Epithelial cell of proximal tubule (primary cell): ENCODE measurements around the gene MALT1. TPM values are rescaled to one million over a fixed set of nuclear protein-coding genes. Genes with fewer than 3 reads are reported as not detected.

Experiments
- DNase-seq: peaks from one replicate; pipeline ENCODE4 v3.0.0-alpha.2; 2011; ENCODE audit warnings: low read depth
- H3K4me3 ChIP-seq: 2 replicates; pipeline ENCODE4 v1.5.1; 2011; ENCODE audit warnings: low read depth, mild to moderate bottlenecking, low read length
- total RNA-seq: library from RNA; depleted of rRNA; stranded (reverse); fragments of >200 nt; gene quantifications from 2 replicates; pipeline ENCODE4 v1.2.3, GENCODE V29; 2015
- TF ChIP-seq, protein P1 (sequence below): conservative IDR thresholded peaks from 2 replicates; pipeline ENCODE4 v1.5.1; 2012; ENCODE audit warnings: low read depth, mild to moderate bottlenecking, low read length

MALT1 gene
- total RNA-seq, 1 donor from 2014 or later, result 47.7 TPM

DNA sequence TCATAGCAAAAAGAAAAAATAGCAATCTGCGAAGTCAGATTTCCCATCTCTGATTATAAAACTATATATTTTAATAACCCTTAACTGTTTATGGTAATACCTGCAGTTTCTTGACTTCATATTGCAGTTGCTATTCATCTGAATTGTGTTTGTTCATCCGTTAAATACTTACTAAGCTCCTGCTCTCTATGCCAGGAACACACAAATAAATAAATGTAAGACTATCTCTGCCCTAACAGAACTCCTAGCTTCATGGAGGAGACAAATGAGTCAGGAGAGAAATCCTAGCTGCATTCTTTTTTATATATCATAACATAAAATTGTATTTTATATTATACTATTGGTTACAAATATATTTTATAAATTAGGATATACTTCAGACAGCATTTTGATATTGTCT, 61.2 kb downstream of the MALT1 start:
- TF ChIP-seq, protein P1, sequence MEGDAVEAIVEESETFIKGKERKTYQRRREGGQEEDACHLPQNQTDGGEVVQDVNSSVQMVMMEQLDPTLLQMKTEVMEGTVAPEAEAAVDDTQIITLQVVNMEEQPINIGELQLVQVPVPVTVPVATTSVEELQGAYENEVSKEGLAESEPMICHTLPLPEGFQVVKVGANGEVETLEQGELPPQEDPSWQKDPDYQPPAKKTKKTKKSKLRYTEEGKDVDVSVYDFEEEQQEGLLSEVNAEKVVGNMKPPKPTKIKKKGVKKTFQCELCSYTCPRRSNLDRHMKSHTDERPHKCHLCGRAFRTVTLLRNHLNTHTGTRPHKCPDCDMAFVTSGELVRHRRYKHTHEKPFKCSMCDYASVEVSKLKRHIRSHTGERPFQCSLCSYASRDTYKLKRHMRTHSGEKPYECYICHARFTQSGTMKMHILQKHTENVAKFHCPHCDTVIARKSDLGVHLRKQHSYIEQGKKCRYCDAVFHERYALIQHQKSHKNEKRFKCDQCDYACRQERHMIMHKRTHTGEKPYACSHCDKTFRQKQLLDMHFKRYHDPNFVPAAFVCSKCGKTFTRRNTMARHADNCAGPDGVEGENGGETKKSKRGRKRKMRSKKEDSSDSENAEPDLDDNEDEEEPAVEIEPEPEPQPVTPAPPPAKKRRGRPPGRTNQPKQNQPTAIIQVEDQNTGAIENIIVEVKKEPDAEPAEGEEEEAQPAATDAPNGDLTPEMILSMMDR, result no peak
- DNase-seq, result no peak
- H3K4me3 ChIP-seq, result no peak overlapping the region

- DNase-seq, result no peak
- TF ChIP-seq, protein P1, result no peak
- no peak overlapping the region for H3K4me3 ChIP-seq
Measured at GRCh38 chr18:58733866-58734265, 62.6 kb downstream of the MALT1 start.

GRCh38 chr18:58738322-58738721, 67.1 kb downstream of the MALT1 start:
- no peak for DNase-seq
- TF ChIP-seq, protein P1, result no peak
- H3K4me3 ChIP-seq, result no peak overlapping the region

DNA sequence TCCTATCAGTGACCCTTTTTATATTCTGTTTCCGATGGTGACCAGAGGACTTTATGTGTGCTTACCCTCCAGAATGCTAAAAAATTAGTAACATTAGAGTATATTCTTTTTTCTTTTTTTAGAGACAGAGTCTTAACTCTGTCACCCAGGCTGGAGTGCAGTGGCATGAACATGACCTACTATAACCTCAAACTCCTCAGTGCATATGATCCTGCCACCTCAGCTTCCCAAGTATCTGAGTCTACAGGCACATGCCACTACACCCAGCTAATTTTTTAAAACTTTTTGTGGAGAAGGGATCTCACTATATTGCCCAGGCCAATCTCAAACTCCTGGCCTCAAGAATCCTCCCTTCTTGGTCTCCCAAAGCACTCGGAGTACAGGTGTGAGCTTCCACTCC, 74.6 kb downstream of the MALT1 start:
- TF ChIP-seq, protein P1, result no peak
- H3K4me3 ChIP-seq, result no peak overlapping the region
- DNase-seq, result no peak

DNA sequence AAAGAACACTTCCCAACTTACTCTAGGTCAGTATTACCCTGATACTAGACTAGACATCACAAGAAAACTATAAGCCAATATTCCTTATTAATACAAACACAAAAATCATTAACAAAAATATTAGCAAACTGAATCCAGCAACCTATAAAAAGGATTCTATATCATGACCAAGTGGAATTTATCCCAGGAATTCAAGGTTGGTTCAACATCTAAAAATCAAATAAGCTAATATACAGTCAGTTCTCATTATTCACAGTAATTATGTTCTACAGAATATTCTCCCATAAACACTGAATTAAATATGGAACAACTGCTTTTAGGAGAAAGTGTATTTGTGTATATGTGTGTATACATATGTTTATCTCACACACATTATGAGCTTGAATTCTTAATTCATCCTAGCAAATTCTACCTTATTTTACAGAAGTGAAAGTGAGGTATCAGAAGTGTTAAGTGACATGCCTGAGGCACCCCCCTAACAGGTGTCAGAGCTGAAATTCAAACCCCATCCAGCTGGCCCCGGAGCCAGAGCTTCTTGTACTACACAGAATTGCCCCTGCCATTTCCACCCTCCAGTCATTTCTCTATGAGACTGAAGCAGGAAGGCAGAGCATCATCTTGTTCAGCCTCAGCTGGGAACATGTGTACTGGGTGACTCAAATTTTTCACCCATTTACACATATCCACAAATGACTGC, 77.8 kb downstream of the MALT1 start:
- TF ChIP-seq, protein P1, result no peak
- no peak for DNase-seq

DNA sequence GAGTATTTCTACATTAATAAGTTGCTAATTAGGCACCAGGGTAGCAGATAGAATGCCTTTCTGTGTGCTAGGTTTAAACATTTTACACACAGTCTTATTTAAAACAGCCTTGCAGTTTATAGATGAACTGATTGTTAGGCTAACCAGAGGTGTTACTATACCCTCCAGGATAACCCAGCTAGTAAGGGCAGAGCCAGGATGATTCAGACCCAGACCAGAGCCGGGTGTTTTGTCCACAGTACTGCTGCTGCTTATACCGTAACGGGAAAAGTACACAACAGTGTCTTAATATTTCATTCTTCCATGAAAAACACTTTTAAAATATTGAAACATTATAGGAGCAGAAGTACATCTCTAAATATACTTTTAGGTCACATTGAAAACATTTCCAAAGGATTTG, 82.7 kb downstream of the MALT1 start:
- no peak for DNase-seq
- TF ChIP-seq, protein P1, result no peak
- no peak overlapping the region for H3K4me3 ChIP-seq

More for the DNA sequence above, 77.8 kb downstream of the MALT1 start:
- H3K4me3 ChIP-seq, result no peak overlapping the region

- DNase-seq, result no peak
- H3K4me3 ChIP-seq, result no peak overlapping the region
- TF ChIP-seq, protein P1, result no peak
Measured at GRCh38 chr18:58754544-58755068, 83.3 kb downstream of the MALT1 start.
